ENCODE results near the gene CMYA5. TPM values are rescaled to one million over a fixed set of nuclear protein-coding genes. Genes with fewer than 3 reads are reported as not detected.

Gene CMYA5
- total RNA-seq, 1 donor from 2014 or later: 0.35 TPM

- DNase-seq (ENCODE audit: low read depth): peak; percentile 25
Measured at GRCh38 chr5:79845448-79846197, 156.0 kb downstream of the CMYA5 start.

GRCh38 chr5:79846198-79846521, 156.5 kb downstream of the CMYA5 start:
- TF ChIP-seq CTCF (conservative IDR thresholded peaks at IDR 0.05; ENCODE audit: low read depth, low read length): no peak
- DNase-seq (ENCODE audit: low read depth): no peak
- H3K4me3 ChIP-seq (ENCODE audit: low read depth, low read length): no peak overlapping the region

More at GRCh38 chr5:79845448-79846197, 156.0 kb downstream of the CMYA5 start:
- no peak for TF ChIP-seq CTCF (conservative IDR thresholded peaks at IDR 0.05; ENCODE audit: low read depth, low read length)
- H3K4me3 ChIP-seq (ENCODE audit: low read depth, low read length): no peak overlapping the region

DNA sequence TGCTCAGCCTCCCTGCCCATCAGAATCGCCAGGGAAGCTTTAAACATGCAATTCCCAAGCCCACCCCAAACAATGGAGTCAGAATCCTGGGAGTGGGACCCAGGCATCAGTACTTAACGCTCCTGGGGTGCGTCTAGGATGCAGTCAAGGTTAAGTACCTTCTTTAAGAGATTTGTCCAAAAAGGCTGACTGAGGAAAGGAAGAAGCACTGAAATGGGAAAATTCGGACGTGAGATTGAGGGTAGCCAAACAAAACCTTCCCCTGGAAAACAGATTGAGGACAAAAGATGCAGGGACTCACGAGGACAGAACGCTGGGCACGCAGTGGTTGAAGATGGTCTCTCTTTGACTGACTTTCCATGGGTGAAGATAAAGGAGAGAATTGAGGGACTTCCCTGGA, 157.9 kb downstream of the CMYA5 start:
- H3K4me3 ChIP-seq (ENCODE audit: low read depth, low read length): no peak overlapping the region
- no peak for DNase-seq (ENCODE audit: low read depth)
- TF ChIP-seq CTCF (conservative IDR thresholded peaks at IDR 0.05; ENCODE audit: low read depth, low read length): no peak

GRCh38 chr5:79849061-79849460, 159.4 kb downstream of the CMYA5 start:
- no peak overlapping the region for H3K4me3 ChIP-seq (ENCODE audit: low read depth, low read length)
- TF ChIP-seq CTCF (conservative IDR thresholded peaks at IDR 0.05; ENCODE audit: low read depth, low read length): no peak
- DNase-seq (ENCODE audit: low read depth): no peak

Other genes with a start within 250 kb of the CMYA5 start
- gene HOMER1, start 175.7 kb upstream of the CMYA5 start, total RNA-seq: 4.3 and 5.4 TPM in 2 replicates
- 26.1 and 26.3 TPM in 2 replicates for gene TENT2, start 77.4 kb upstream of the CMYA5 start, total RNA-seq